Panc1 (cell line): ENCODE measurements around the gene FBXO46. TPM values are rescaled to one million over a fixed set of nuclear protein-coding genes. Genes with fewer than 3 reads are reported as not detected.

Experiments
- ATAC-seq: fragments of 200-7000 bp; cut with Tn5 transposase; 2 replicates; pipeline ENCODE4 v1.9.1; 2020; ENCODE audit warnings: mild to moderate bottlenecking, moderate library complexity
- BruUV-seq: library from RNA; stranded (reverse); fragments of 400-500 nt; replicated peaks from 2 replicates; lab custom pipeline; 2021; lab: Mats Ljungman, UMichigan
- CTCF ChIA-PET: fragments of 300-600 bp; sonication (Branson Sonifier 250); formaldehyde crosslinking; loops from one replicate; lab custom pipeline; 2022; ENCODE audit warnings: antibody characterized with exemption; lab: Charles Lee
- POLR2A ChIA-PET: fragments of 300-600 bp; sonication (Branson Sonifier 250); formaldehyde crosslinking; loops from one replicate; lab custom pipeline; 2022; ENCODE audit warnings: antibody characterized with exemption; lab: Charles Lee
- DNase-seq: peaks from one replicate; pipeline ENCODE4 v3.0.0-alpha.2; 2010; ENCODE audit warnings: low read depth, low spot score
- H3K27ac ChIP-seq: 2 replicates; pipeline ENCODE4 v1.5.1; 2011; ENCODE audit warnings: mild to moderate bottlenecking, low read length, inconsistent platforms
- H3K27me3 ChIP-seq: fragments of 200-500 bp; sonication (Bioruptor generic); 2 replicates; pipeline ENCODE4 v1.6.0; 2014; ENCODE audit warnings: low read length, inconsistent platforms; ENCODE audit not compliant: control insufficient read depth, insufficient read depth
- H3K36me3 ChIP-seq: fragments of 200-500 bp; sonication (Bioruptor generic); 2 replicates; pipeline ENCODE4 v1.5.1; 2014; ENCODE audit warnings: inconsistent platforms, mild to moderate bottlenecking, low read length, moderate library complexity; ENCODE audit not compliant: control insufficient read depth, insufficient read depth
- H3K4me1 ChIP-seq: 2 replicates; pipeline ENCODE4 v1.5.1; 2011; ENCODE audit warnings: inconsistent platforms, mild to moderate bottlenecking, low read length, moderate library complexity; ENCODE audit not compliant: control insufficient read depth, insufficient read depth
- H3K4me3 ChIP-seq, 2 experiments: 2 replicates each; pipeline ENCODE4 v1.5.1; 2011 to 2012; ENCODE audit warnings: low read depth in 2 of 2, low read length in 2 of 2, mild to moderate bottlenecking in 2 of 2, inconsistent platforms in 1 of 2, moderate library complexity in 1 of 2
- H3K9me3 ChIP-seq: fragments of 200-500 bp; sonication (Bioruptor generic); 2 replicates; pipeline ENCODE4 v1.5.1; 2014; ENCODE audit warnings: low read depth, mild to moderate bottlenecking, inconsistent platforms, low read length, moderate library complexity; ENCODE audit not compliant: control insufficient read depth, insufficient read depth
- CTCF ChIP-seq: fragments of 450-650 bp; IDR thresholded peaks from 2 replicates; pipeline ENCODE4 v1.5.1; 2017; ENCODE audit warnings: mild to moderate bottlenecking
- POLR2AphosphoS5 ChIP-seq: IDR thresholded peaks from 2 replicates; pipeline ENCODE4 v1.6.1; 2012; ENCODE audit warnings: mild to moderate bottlenecking, low read depth, low read length, moderate library complexity
- REST ChIP-seq, 2 experiments: IDR thresholded peaks; 2 replicates each; pipeline ENCODE4 v1.6.1; 2011 to 2012; ENCODE audit warnings: low read depth in 2 of 2, control low read depth in 1 of 2, low read length in 1 of 2, mild to moderate bottlenecking in 1 of 2, moderate library complexity in 1 of 2; ENCODE audit not compliant: insufficient read depth in 1 of 2
- SIN3A ChIP-seq: IDR thresholded peaks from 2 replicates; pipeline ENCODE4 v1.6.1; 2012; ENCODE audit warnings: low read depth, mild to moderate bottlenecking, low read length, moderate library complexity, borderline replicate concordance; ENCODE audit not compliant: insufficient read depth
- TCF7L2 ChIP-seq: IDR thresholded peaks from 2 replicates; pipeline ENCODE4 v1.6.1; 2011; ENCODE audit warnings: mild to moderate bottlenecking, low read depth, low read length, inconsistent platforms
- in situ Hi-C: cut with HindIII; loops from 2 replicates; pipeline ENCODE4 v1.10.0; 2016; ENCODE audit warnings: low sequenced_read_pairs, low pct_unique_long_range_greater_than_20kb
- intact Hi-C: fragments of 100-400 bp; cut with micrococcal nuclease; formaldehyde crosslinking; loops from one replicate; pipeline ENCODE4 v1.10.0; 2022; ENCODE audit not compliant: unreplicated experiment
- total RNA-seq: library from RNA; stranded (reverse); gene quantifications from one replicate; pipeline ENCODE4 v1.2.1, GENCODE V29; 2021; ENCODE audit not compliant: unreplicated experiment

Gene FBXO46
- total RNA-seq, 1 experiment from 2014 or later, result 25.1 TPM

- no TSS peak for BruUV-seq
- ChIA-PET CTCF (no interaction called here), POLR2A (no interaction called here)
- intact Hi-C loops (loop anchor here (10.0 kb wide), 1 partner anchor 62 kb away; no protein-coding TSS in a partner anchor), in situ Hi-C loops (no loop called here)
- TF ChIP-seq POLR2AphosphoS5 (peak; percentile 19; the same call in 1 of the 2 replicates), REST (IDR thresholded peaks at IDR 0.05; ENCODE audit: insufficient read depth in 1 of 2, low read depth in 2 of 2, low read length in 1 of 2) (no peak)
- Histone ChIP-seq H3K36me3 (no peaks in the 10 kb centered on the region; the same call in 1 of the 2 replicates), H3K4me1 (peaks cover 25% of the 10 kb centered on the region), H3K9me3 (no peaks in the 10 kb centered on the region), H3K27me3 (no peaks in the 10 kb centered on the region), H3K27ac (peak overlapping the region; percentile 86), H3K4me3 (peak overlapping the region; percentile 66 to 77)
- no peak for DNase-seq
- no peak for ATAC-seq
Measured at GRCh38 chr19:45766296-45766868, 35.7 kb upstream of the FBXO46 start.

GRCh38 chr19:45765702-45766295 is 35.1 kb upstream of the FBXO46 start:
- POLR2A ChIA-PET, result no interaction called here
- no peaks in the 10 kb centered on the region for H3K9me3 ChIP-seq
- no peaks in the 10 kb centered on the region for H3K36me3 ChIP-seq
- no peak for DNase-seq
- no peak overlapping the region for H3K4me3 ChIP-seq
- CTCF ChIA-PET, result no interaction called here
- TF ChIP-seq CTCF, result no peak
- no peak for TF ChIP-seq POLR2AphosphoS5
- TF ChIP-seq TCF7L2, result no peak
- TF ChIP-seq SIN3A, result no peak
- TF ChIP-seq REST (IDR thresholded peaks at IDR 0.05; ENCODE audit: insufficient read depth in 1 of 2, low read depth in 2 of 2, low read length in 1 of 2), result no peak
- no peak for ATAC-seq
- peaks cover 22% of the 10 kb centered on the region for H3K4me1 ChIP-seq
- in situ Hi-C loops, result no loop called here
- H3K27ac ChIP-seq, result no peak overlapping the region; the same call in 1 of the 2 replicates
- H3K27me3 ChIP-seq, result no peaks in the 10 kb centered on the region
- intact Hi-C loops, result loop anchor here (10.0 kb wide), 1 partner anchor 61 kb away; no protein-coding TSS in a partner anchor
- BruUV-seq, result no TSS peak
